ENCODE measurements around the gene CHRNA10.
A peak's percentile ranks its signal among the peaks of the same experiment; 100 is the strongest.
"Not testable (repeated sequence)": the region's sequence is repeated elsewhere in the genome, so short reads cannot be mapped to it uniquely, and the experiment has no call there.

Gene CHRNA10

DNA sequence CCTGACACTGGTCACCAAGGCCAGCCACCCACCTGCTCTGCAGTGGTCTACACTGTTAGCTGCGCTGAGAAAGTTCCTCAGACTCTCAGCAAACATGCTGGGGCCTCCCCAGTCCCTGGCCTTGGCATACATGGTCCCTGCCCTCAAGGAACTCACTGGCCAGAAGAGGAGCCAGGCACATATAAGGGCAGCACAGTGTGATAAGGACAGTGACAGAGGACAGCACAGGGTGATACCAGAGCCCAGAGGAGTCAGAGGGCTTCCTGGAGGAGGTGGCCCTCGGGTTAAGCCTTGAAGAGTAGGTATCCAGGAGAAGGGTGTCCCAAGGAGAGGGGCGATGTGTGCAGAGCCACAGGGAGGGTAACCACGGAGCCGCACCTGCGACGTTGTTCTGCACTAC, 25.6 kb downstream of the CHRNA10 start:
- DNase-seq, result no peak
- in situ Hi-C loops (cut with HindIII; ENCODE audit: low pct_ligation_motif_present, low sequenced_read_pairs), result no loop called here
- no peak overlapping the region for H3K4me3 ChIP-seq (ENCODE audit: low read depth, low read length)
- H3K27me3 ChIP-seq (replicated peaks), result no peaks in the 10 kb centered on the region
- no peak overlapping the region for H3K27ac ChIP-seq
- TF ChIP-seq, protein P1, sequence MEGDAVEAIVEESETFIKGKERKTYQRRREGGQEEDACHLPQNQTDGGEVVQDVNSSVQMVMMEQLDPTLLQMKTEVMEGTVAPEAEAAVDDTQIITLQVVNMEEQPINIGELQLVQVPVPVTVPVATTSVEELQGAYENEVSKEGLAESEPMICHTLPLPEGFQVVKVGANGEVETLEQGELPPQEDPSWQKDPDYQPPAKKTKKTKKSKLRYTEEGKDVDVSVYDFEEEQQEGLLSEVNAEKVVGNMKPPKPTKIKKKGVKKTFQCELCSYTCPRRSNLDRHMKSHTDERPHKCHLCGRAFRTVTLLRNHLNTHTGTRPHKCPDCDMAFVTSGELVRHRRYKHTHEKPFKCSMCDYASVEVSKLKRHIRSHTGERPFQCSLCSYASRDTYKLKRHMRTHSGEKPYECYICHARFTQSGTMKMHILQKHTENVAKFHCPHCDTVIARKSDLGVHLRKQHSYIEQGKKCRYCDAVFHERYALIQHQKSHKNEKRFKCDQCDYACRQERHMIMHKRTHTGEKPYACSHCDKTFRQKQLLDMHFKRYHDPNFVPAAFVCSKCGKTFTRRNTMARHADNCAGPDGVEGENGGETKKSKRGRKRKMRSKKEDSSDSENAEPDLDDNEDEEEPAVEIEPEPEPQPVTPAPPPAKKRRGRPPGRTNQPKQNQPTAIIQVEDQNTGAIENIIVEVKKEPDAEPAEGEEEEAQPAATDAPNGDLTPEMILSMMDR (IDR thresholded peaks at IDR 0.05; ENCODE audit: low read depth, low read length, missing control alignments), result no peak
- H3K36me3 ChIP-seq (replicated peaks), result no peaks in the 10 kb centered on the region

DNA sequence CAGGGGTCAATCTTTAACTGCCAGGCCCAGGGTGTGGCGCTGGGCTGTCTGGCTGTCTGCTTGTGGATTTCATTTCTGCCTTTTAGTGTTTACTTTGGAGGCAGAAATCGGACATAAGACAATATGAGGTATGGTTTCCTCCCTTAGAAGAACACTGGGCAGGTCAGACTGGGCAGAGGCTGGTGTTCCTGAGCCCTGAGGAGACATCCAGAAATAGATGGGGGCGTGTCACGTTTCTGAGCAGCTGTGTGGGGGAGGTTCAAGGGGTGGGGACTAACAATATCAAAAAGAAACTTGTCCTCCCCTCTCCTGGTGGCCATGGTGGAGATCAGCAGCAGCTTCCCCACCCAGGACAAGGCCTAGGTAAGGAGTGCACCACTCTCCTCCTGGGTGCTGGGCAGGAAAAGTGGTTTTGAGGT, 26.4 kb downstream of the CHRNA10 start, which contains the start of gene ART1:
Gene ART1 (plus strand): TSS at position 312 of the 419 bp plus-strand sequence. CDS start 14,086 bp downstream, outside the sequence.
- Histone ChIP-seq H3K36me3 (replicated peaks) (no peaks in the 10 kb centered on the region), H3K4me3 (ENCODE audit: low read depth, low read length) (no peak within 1 kb of the TSS), H3K27me3 (replicated peaks) (no peaks in the 10 kb centered on the region), H3K27ac (no peak within 1 kb of the TSS)
- no peak for DNase-seq
- TF ChIP-seq, protein P1 (IDR thresholded peaks at IDR 0.05; ENCODE audit: low read depth, low read length, missing control alignments), result peak; percentile 8
- in situ Hi-C loops (cut with HindIII; ENCODE audit: low pct_ligation_motif_present, low sequenced_read_pairs), result no loop called here

DNA sequence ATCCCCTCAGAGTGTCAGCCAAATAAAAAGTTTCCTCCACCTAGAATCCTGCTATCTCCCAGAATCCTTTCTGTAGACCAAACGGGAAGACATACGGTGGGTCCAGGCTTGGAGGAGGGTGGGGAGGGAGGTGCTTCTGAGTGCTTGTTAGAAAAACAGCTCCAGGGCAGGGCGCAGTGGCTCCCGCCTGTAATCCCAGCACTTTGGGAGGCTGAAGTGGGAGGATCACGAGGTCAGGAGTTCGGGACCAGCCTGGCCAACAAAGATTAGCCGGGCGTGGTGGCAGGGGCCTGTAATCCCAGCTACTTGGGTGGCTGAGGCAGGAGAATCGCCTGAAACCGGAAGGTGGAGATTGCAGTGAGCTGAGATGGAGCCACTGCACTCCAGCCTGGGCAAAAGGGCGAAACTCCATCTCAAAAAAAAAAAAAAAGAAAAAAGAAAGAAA, 28.1 kb downstream of the CHRNA10 start:
- H3K27ac ChIP-seq; H3K4me3 ChIP-seq (ENCODE audit: low read depth, low read length); H3K36me3 ChIP-seq (replicated peaks); H3K27me3 ChIP-seq (replicated peaks); DNase-seq; in situ Hi-C loops (cut with HindIII; ENCODE audit: low pct_ligation_motif_present, low sequenced_read_pairs): not testable (repeated sequence)

DNA sequence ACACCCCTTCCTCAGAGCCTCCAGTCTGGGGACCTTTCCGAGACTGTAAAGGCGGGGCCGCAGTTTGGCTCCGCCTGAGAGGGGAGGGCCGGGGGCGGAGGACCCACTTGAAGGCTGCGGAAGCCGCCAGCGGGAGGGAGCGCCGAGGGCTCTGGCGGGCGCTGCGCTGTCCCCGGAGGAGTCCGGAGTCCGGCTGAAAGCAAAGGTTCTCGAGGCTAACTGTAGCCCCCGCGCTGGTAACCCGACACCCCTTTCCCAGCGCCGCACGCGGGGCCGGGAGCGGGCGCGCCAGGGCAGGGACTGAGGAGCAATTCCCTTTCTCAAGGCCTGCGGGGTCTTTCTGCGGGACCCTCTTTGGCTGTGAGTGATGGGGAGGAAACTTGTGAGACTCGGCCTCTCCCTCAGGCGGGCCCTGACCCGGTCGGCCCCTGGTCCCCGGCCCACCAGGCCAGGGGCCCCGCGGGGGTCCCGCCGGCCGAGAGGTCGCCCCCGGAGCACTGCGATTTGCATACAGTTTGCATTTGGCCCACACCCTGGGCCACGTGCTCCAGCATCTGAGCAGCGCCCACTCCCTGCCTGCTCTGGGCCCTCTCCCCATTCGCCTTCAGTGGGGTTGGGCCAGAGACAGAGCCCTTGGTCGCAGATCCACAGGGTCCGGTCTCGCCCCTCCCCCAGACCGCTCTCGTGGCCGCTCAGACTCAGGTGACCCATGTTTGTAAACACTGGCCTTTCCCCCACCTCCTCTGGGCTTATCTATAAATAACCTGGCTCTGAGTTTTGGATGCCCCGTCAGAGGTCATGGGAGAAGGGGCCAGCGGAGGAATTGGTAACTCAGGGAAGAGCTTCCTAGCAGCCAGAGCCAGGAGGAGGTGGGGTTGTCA, 28.9 kb downstream of the CHRNA10 start:
- Histone ChIP-seq H3K27me3 (replicated peaks) (no peaks in the 10 kb centered on the region), H3K36me3 (replicated peaks) (no peaks in the 10 kb centered on the region), H3K4me3 (ENCODE audit: low read depth, low read length) (peak overlapping the region; percentile 57), H3K27ac (no peak overlapping the region)
- TF ChIP-seq, protein P1 (IDR thresholded peaks at IDR 0.05; ENCODE audit: low read depth, low read length, missing control alignments), result no peak
- DNase-seq, result peak; percentile 70
- in situ Hi-C loops (cut with HindIII; ENCODE audit: low pct_ligation_motif_present, low sequenced_read_pairs), result no loop called here

DNA sequence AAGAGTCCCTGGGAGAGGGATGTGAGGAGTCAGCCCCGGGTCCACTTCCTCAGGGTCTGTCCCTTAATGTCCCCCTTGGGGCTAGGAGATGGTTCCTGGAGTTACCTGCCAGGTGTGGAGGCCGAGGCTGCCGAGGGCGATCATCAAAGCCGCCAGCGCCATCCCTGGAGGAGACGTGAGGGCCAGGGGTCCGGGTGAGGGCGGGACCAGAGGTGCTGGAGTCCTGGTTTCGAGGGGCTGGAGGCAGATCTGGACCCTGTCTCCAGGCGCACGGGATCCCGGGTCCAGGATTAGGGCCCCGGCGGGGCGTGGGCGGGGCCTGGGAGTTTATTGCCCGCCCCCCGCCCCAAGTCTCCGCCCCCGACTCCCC, 29.5 kb downstream of the CHRNA10 start, which contains the start of gene ART5:
Gene ART5 (minus strand): TSS at position 292 of the 370 bp plus-strand sequence. CDS start 130 bp downstream, at position 162.
- H3K36me3 ChIP-seq (replicated peaks), result no peaks in the 10 kb centered on the region
- DNase-seq, result no peak
- H3K4me3 ChIP-seq (ENCODE audit: low read depth, low read length), result peak within 1 kb of the TSS; percentile 57
- TF ChIP-seq, protein P1 (IDR thresholded peaks at IDR 0.05; ENCODE audit: low read depth, low read length, missing control alignments), result no peak
- H3K27me3 ChIP-seq (replicated peaks), result no peaks in the 10 kb centered on the region
- H3K27ac ChIP-seq, result no peak within 1 kb of the TSS
- in situ Hi-C loops (cut with HindIII; ENCODE audit: low pct_ligation_motif_present, low sequenced_read_pairs), result no loop called here

DNA sequence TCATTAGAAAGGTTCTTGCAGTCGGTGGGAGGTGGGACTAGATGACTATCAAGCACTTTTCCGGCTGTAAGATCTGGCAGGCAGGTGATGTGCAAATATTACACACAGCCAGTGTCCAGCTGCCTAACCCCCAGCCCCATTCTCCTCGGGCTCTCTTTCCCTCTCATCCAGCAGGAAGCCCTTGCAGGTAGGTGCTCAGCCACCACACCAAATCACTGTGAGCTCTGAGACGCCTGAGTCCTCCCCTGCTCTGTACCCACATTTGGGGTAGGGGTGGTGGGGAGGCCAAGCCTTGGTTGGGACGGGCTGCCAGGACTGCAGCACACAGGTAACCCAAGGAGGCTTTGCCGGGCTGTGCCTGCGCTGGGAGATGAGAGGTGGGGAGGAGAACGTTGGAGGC, 30.0 kb downstream of the CHRNA10 start:
- in situ Hi-C loops (cut with HindIII; ENCODE audit: low pct_ligation_motif_present, low sequenced_read_pairs), result no loop called here
- no peaks in the 10 kb centered on the region for H3K27me3 ChIP-seq (replicated peaks)
- no peak for DNase-seq
- H3K27ac ChIP-seq, result no peak overlapping the region
- no peak overlapping the region for H3K4me3 ChIP-seq (ENCODE audit: low read depth, low read length)
- TF ChIP-seq, protein P1 (IDR thresholded peaks at IDR 0.05; ENCODE audit: low read depth, low read length, missing control alignments), result no peak
- no peaks in the 10 kb centered on the region for H3K36me3 ChIP-seq (replicated peaks)

Data from brain microvascular endothelial cell (primary cell).